IgD-negative memory B cell (primary cell): ENCODE results near the gene MAGEB17. TPM values are rescaled to one million over a fixed set of nuclear protein-coding genes. Genes with fewer than 3 reads are reported as not detected.

ENCODE experiments used
- H3K27ac Mint-ChIP-seq, 3 donors: one replicate each; pipeline ENCODE4 v1.8.0; 2020 to 2022; ENCODE audit warnings: mild to moderate bottlenecking in 3 of 3, mixed read lengths in 3 of 3, moderate library complexity in 1 of 3
- H3K27me3 Mint-ChIP-seq: one replicate; pipeline ENCODE4 v1.8.0; 2021; ENCODE audit warnings: mixed read lengths
- H3K36me3 Mint-ChIP-seq: one replicate; pipeline ENCODE4 v1.8.0; 2020; ENCODE audit warnings: mild to moderate bottlenecking, mixed read lengths
- H3K4me1 Mint-ChIP-seq, 3 donors: one replicate each; pipeline ENCODE4 v1.8.0; 2020 to 2022; ENCODE audit warnings: mixed read lengths in 3 of 3, mild to moderate bottlenecking in 1 of 3
- H3K4me3 Mint-ChIP-seq, 4 donors: one replicate each; pipeline ENCODE4 v1.8.0; 2020 to 2022; ENCODE audit warnings: mild to moderate bottlenecking in 4 of 4, mixed read lengths in 4 of 4, moderate library complexity in 3 of 4
- H3K9me3 Mint-ChIP-seq, 3 donors: one replicate each; pipeline ENCODE4 v1.8.0; 2020 to 2021; ENCODE audit warnings: mixed read lengths in 3 of 3, mild to moderate bottlenecking in 1 of 3
- polyA plus RNA-seq: library from polyadenylated mRNA; unstranded; fragments of 300-500 nt; fragmentation: Illumina TruSeq; gene quantifications from one replicate; pipeline ENCODE4 v1.2.3, GENCODE V29; 2021

The MAGEB17 gene
- polyA plus RNA-seq, 1 donor from 2014 or later, result 0.26 TPM

DNA sequence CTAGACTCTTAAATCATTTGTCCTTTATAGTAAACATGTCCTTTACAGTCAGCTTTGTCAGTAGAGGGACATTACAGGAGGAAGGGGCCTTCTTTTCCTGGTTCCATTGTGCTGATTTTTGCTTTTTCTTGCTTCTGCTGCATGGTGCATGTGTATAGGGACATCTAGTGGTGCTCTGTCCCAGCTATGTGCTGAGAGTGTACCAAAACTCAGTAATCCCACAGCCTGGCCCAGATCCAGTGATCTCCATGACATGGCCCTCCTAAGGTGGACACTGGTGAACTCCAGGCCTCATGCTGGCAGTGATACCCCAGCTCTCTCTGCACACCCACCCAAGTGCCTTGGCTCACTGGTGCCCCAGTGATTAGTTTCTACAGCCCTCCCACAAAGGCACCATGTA, 45.2 kb downstream of the MAGEB17 start:
- Mint-ChIP-seq H3K27me3 (peaks cover 3% of the 10 kb centered on the region), H3K36me3 (no peaks in the 10 kb centered on the region), H3K27ac (no peak overlapping the region), H3K4me1 (no peaks in the 10 kb centered on the region), H3K9me3 (no peaks in the 10 kb centered on the region), H3K4me3 (no peak overlapping the region)

DNA sequence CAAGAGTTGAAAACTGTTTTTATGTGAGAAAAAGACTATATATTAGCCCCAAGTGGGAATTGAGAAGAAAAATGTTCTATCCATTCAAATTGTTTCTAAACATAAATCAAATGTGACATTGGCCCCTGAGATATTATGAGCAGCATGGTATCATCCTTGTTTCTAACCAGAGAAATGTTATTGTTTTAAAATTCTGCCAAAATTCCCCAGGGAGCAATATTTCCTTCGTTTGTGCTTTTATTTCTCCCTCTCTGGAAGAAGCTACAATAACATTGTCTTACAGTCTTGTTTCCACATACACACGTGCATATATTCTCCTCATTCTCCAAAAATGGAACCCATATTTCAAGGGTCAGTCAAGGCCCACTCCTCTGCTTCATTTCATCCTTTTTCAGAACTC, 46.7 kb downstream of the MAGEB17 start:
- H3K27me3 Mint-ChIP-seq, result peaks cover 3% of the 10 kb centered on the region
- H3K4me1 Mint-ChIP-seq, result no peaks in the 10 kb centered on the region
- peak overlapping the region in 1 of 3 donors; percentile 9 for H3K27ac Mint-ChIP-seq
- H3K9me3 Mint-ChIP-seq, result no peaks in the 10 kb centered on the region
- no peak overlapping the region for H3K4me3 Mint-ChIP-seq
- H3K36me3 Mint-ChIP-seq, result no peaks in the 10 kb centered on the region

DNA sequence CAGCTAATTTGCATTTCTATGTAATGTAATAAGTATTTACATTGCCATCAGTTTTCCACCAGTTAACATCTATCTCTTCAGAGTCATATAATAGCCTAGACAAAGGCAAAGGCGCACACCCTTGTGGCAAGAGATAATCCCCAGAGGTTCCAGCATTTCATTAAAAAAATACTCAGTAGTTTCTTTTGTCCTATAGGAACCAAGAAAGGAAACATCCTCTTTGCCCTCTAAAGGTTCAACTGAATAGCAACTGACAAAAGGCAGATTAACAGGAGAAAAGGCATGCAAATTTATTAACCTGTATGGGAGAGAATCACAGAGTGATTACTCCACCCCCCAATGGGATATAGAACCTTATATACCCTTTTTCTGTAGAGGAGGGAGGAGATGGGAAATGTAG, 48.4 kb downstream of the MAGEB17 start:
- Mint-ChIP-seq H3K4me3 (no peak overlapping the region), H3K27ac (no peak overlapping the region), H3K36me3 (no peaks in the 10 kb centered on the region), H3K9me3 (peaks cover 0 to 3% (median 0%) of the 10 kb centered on the region in 3 donors), H3K4me1 (no peaks in the 10 kb centered on the region), H3K27me3 (peaks cover 6% of the 10 kb centered on the region)

Other genes starting within 250 kb of the MAGEB17 start
- gene GRPR, start 43.9 kb upstream of the MAGEB17 start, polyA plus RNA-seq, result 0.25 TPM